ENCODE data around the gene ARPC2. TPM values are rescaled to one million over a fixed set of nuclear protein-coding genes. Genes with fewer than 3 reads are reported as not detected.

Gene ARPC2
- total RNA-seq, 1 donor from 2014 or later, result 357 TPM

DNA sequence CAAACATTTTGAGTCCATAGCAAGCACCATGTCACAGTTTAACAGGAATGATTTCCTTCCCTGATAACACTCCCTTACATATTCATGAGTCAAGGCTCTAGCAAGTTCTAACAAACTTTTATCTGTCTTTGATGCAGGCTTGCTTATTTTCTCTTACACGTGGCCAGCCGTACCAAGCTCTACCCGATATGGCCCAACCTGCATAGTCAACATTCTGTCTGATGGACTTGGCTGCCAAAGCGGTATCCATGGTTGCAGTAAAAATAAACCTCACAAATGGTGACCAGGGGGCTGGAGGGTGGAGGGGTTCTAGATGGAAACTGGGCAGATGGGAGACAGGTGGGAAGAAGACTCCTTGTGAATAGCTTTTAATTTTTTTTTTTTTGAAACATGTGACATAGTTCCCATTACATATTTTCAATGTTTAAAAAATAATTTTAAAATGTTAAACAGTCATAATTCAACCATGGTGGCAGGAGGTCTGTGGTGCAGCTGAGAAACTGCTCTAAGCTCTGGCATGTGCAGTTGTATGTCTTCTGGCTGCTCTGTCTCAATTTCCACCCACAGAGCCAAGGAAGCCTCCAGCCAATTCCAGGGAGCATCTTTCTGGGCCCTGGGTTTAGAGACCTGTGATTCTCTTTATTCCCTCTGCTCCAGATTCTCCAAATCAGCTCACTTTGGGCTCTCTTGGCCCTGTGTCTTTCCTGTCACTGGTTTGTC, 29.5 kb upstream of the ARPC2 start:
- no peak for ATAC-seq
- intact Hi-C loops (cut with DNase I), result no loop called here
- TF ChIP-seq, protein P1, sequence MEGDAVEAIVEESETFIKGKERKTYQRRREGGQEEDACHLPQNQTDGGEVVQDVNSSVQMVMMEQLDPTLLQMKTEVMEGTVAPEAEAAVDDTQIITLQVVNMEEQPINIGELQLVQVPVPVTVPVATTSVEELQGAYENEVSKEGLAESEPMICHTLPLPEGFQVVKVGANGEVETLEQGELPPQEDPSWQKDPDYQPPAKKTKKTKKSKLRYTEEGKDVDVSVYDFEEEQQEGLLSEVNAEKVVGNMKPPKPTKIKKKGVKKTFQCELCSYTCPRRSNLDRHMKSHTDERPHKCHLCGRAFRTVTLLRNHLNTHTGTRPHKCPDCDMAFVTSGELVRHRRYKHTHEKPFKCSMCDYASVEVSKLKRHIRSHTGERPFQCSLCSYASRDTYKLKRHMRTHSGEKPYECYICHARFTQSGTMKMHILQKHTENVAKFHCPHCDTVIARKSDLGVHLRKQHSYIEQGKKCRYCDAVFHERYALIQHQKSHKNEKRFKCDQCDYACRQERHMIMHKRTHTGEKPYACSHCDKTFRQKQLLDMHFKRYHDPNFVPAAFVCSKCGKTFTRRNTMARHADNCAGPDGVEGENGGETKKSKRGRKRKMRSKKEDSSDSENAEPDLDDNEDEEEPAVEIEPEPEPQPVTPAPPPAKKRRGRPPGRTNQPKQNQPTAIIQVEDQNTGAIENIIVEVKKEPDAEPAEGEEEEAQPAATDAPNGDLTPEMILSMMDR (IDR thresholded peaks at IDR 0.05), result no peak
- Histone ChIP-seq H3K9me3 (no peaks in the 10 kb centered on the region), H3K36me3 (no peaks in the 10 kb centered on the region), H3K27ac (no peak overlapping the region), H3K27me3 (no peaks in the 10 kb centered on the region), H3K4me1 (peaks cover 3% of the 10 kb centered on the region), H3K4me3 (no peak overlapping the region)
- DNase-seq, result no peak

DNA sequence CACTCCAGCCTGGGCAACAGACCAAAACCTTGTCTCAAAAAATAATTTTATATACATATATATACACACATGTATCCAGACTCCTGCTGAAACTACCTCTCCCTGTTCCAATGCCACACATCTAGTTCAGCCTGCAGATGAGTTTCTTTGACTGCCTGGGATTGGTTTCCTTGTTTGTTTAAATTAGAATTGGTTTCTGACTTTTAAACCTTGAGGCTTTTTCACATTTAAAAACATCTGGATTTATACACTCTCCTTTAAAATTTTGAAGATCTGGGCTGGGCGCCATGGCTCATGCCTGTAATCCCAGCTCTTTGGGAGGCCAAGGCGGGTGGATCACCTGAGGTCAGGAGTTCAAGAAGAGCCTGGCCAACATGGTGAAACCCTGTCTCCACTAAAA, 28.5 kb upstream of the ARPC2 start:
- no peaks in the 10 kb centered on the region for H3K36me3 ChIP-seq
- intact Hi-C loops (cut with DNase I), result no loop called here
- ATAC-seq, result no peak

DNA sequence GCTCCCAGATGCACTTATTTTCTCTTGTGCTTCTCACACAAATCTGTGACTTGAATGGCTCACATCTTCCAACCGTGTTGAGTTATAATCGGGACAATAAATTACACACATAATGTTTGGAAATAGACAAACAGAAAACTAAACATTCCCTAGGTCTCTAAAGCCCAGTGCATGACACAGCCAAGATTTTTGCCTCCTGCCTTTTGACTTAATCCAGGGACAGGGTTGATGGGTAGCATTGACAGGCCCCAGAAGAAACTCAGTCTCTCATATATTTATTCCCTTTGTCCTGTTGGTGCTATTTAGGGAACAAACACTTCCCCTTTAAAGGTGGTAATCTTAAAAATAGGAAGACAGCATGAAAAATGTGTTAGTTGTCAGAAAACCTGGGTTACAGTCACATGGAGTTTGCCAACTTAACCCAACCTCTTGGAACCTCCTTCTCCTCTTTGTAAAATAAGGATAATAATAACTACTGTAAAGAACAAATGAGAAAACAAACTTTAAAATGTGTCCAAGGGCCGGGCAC, 24.0 kb upstream of the ARPC2 start:
- Histone ChIP-seq H3K27ac (no peak overlapping the region), H3K27me3 (no peaks in the 10 kb centered on the region), H3K36me3 (no peaks in the 10 kb centered on the region), H3K9me3 (no peaks in the 10 kb centered on the region), H3K4me1 (no peaks in the 10 kb centered on the region), H3K4me3 (no peak overlapping the region)
- TF ChIP-seq, protein P1 (IDR thresholded peaks at IDR 0.05), result no peak
- DNase-seq (no peak), ATAC-seq (no peak)
- intact Hi-C loops (cut with DNase I), result no loop called here

More for the DNA sequence above, 28.5 kb upstream of the ARPC2 start:
- no peaks in the 10 kb centered on the region for H3K27me3 ChIP-seq
- peaks cover 3% of the 10 kb centered on the region for H3K4me1 ChIP-seq
- H3K27ac ChIP-seq, result no peak overlapping the region
- no peak for DNase-seq
- no peak overlapping the region for H3K4me3 ChIP-seq
- no peaks in the 10 kb centered on the region for H3K9me3 ChIP-seq
- TF ChIP-seq, protein P1 (IDR thresholded peaks at IDR 0.05), result no peak

DNA sequence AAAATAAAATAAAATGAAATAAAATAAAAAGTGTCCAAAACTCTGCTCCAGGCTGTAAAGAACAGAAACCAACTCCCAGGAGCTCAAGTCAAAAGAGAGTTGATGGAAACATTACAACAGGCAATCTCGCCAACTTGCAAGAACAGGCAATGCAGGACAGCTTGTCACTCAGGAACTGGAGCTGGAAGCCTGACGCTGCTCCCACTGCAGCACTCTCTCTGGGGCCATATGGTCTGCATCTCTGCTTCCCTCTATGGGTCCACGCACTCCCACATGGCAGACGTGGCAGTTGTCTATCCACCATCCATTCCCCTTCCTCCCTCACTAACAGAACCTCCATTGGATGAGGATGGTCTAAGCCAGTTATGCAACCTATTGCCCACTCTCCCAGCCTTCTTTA, 23.3 kb upstream of the ARPC2 start:
- no peak for DNase-seq
- intact Hi-C loops (cut with DNase I), result no loop called here
- H3K27me3 ChIP-seq, result no peaks in the 10 kb centered on the region

DNA sequence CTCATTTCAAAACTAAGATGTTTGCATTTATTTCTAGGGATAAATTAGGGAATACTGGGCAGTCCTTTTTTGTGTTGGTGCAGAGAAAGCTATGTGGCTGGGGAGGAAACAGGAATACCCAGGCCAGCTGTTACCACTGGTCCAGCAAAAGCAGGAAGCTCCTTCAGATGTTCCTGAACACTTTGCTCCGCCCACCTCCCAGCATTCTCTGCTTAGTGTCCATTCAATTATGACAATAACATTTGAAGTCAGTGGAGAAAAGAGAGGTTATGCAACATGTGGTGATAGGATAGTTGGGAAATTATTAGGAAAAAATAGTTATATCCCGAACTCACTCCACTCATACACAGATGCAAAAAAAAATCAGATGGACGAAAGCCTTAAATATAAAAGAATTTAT, 22.1 kb upstream of the ARPC2 start:
- DNase-seq (no peak), ATAC-seq (no peak)
- Histone ChIP-seq H3K4me1 (no peaks in the 10 kb centered on the region), H3K4me3 (no peak overlapping the region), H3K9me3 (no peaks in the 10 kb centered on the region), H3K36me3 (no peaks in the 10 kb centered on the region), H3K27ac (no peak overlapping the region), H3K27me3 (no peaks in the 10 kb centered on the region)
- TF ChIP-seq, protein P1 (IDR thresholded peaks at IDR 0.05), result no peak
- intact Hi-C loops (cut with DNase I), result no loop called here

More for the DNA sequence above, 23.3 kb upstream of the ARPC2 start:
- no peaks in the 10 kb centered on the region for H3K36me3 ChIP-seq
- no peak for ATAC-seq
- no peak overlapping the region for H3K4me3 ChIP-seq
- no peaks in the 10 kb centered on the region for H3K9me3 ChIP-seq
- TF ChIP-seq, protein P1 (IDR thresholded peaks at IDR 0.05), result no peak
- H3K4me1 ChIP-seq, result no peaks in the 10 kb centered on the region
- H3K27ac ChIP-seq, result no peak overlapping the region
